DMS79 treated with DMSO at 0.1 percent for 48 hours (cell line): ENCODE measurements around the gene FAM221A.
"Not testable (repeated sequence)": the region's sequence is repeated elsewhere in the genome, so short reads cannot be mapped to it uniquely, and the experiment has no call there.

ENCODE experiments used
- DNase-seq: peaks from one replicate; lab custom pipeline; 2025; lab: John Stamatoyannopoulos, UW

Gene FAM221A

GRCh38 chr7:23679898-23680413, at the start of gene FAM221A:
TSS of gene FAM221A (plus strand) at chr7:23680199. CDS start at chr7:23680219, 20 bp downstream.
- DNase-seq, result peak; percentile 83

- DNase-seq, result no peak
These were observed 46.6 kb upstream of the FAM221A start for GRCh38 chr7:23633417-23633816.

- DNase-seq, result no peak
These were observed 34.2 kb upstream of the FAM221A start for GRCh38 chr7:23645822-23646221.

GRCh38 chr7:23653942-23654341, 26.1 kb upstream of the FAM221A start:
- no peak for DNase-seq

- no peak for DNase-seq
These were observed 25.5 kb upstream of the FAM221A start for GRCh38 chr7:23654508-23654907.

GRCh38 chr7:23655433-23655832, 24.6 kb upstream of the FAM221A start:
- no peak for DNase-seq

GRCh38 chr7:23658831-23659427, 21.1 kb upstream of the FAM221A start:
- no peak for DNase-seq

- DNase-seq, result no peak
These were observed 18.6 kb upstream of the FAM221A start for GRCh38 chr7:23661385-23661784.

- DNase-seq, result no peak
These were observed 17.6 kb upstream of the FAM221A start for GRCh38 chr7:23662124-23662983.

GRCh38 chr7:23662984-23663313, 17.1 kb upstream of the FAM221A start:
- no peak for DNase-seq

GRCh38 chr7:23664122-23664521, 15.9 kb upstream of the FAM221A start:
- no peak for DNase-seq

- no peak for DNase-seq
These were observed 8.0 kb upstream of the FAM221A start for GRCh38 chr7:23672033-23672432.

GRCh38 chr7:23680414-23681405, 711 bp downstream of the FAM221A start:
- peak; percentile 84 for DNase-seq

GRCh38 chr7:23684041-23684440, 4.0 kb downstream of the FAM221A start:
- DNase-seq, result not testable (repeated sequence)

- no peak for DNase-seq
These were observed 5.7 kb downstream of the FAM221A start for GRCh38 chr7:23685731-23686130.

- DNase-seq, result no peak
These were observed 7.0 kb downstream of the FAM221A start for GRCh38 chr7:23687011-23687410.

- DNase-seq, result no peak
These were observed 9.2 kb downstream of the FAM221A start for GRCh38 chr7:23689165-23689564.

- DNase-seq, result no peak
These were observed 11.3 kb downstream of the FAM221A start for GRCh38 chr7:23691320-23691719.

GRCh38 chr7:23693224-23693623, 13.2 kb downstream of the FAM221A start:
- DNase-seq, result no peak

- DNase-seq, result no peak
These were observed 17.0 kb downstream of the FAM221A start for GRCh38 chr7:23696916-23697441.

GRCh38 chr7:23698822-23699221, 18.8 kb downstream of the FAM221A start:
- DNase-seq, result no peak

- DNase-seq, result peak; percentile 6
These were observed 20.0 kb downstream of the FAM221A start for GRCh38 chr7:23700046-23700445.
